ENCODE data around the gene VAV3.
"Not testable (repeated sequence)": the region's sequence is repeated elsewhere in the genome, so short reads cannot be mapped to it uniquely, and the experiment has no call there.

The VAV3 gene

GRCh38 chr1:107965110-107965991 lies at the start of gene VAV3:
VAV3 (minus strand) TSS chr1:107965180; CDS start chr1:107964869, 311 bp downstream.
- DNase-seq, result peak; percentile 60

GRCh38 chr1:108012553-108012952 lies 47.6 kb upstream of the VAV3 start:
- DNase-seq, result no peak

- DNase-seq, result no peak
These were observed 46.3 kb upstream of the VAV3 start for GRCh38 chr1:108011295-108011694.

GRCh38 chr1:108010581-108010980 lies 45.6 kb upstream of the VAV3 start:
- DNase-seq, result no peak

- no peak for DNase-seq
These were observed 44.7 kb upstream of the VAV3 start for GRCh38 chr1:108009603-108010195.

- no peak for DNase-seq
These were observed 42.6 kb upstream of the VAV3 start for GRCh38 chr1:108007531-108007930.

- DNase-seq, result no peak
These were observed 42.1 kb upstream of the VAV3 start for GRCh38 chr1:108007070-108007469.

- DNase-seq, result not testable (repeated sequence)
These were observed 39.9 kb upstream of the VAV3 start for GRCh38 chr1:108004919-108005318.

GRCh38 chr1:108000620-108001111 lies 35.7 kb upstream of the VAV3 start:
- no peak for DNase-seq

GRCh38 chr1:108000184-108000583 lies 35.2 kb upstream of the VAV3 start:
- DNase-seq, result no peak

- DNase-seq, result no peak
These were observed 32.9 kb upstream of the VAV3 start for GRCh38 chr1:107997866-107998265.

- no peak for DNase-seq
These were observed 28.9 kb upstream of the VAV3 start for GRCh38 chr1:107993920-107994319.

- DNase-seq, result no peak
These were observed 27.4 kb upstream of the VAV3 start for GRCh38 chr1:107992347-107992746.

GRCh38 chr1:107991371-107992066 lies 26.5 kb upstream of the VAV3 start:
- DNase-seq, result no peak

- DNase-seq, result no peak
These were observed 25.6 kb upstream of the VAV3 start for GRCh38 chr1:107990606-107991005.

- DNase-seq, result no peak
These were observed 16.3 kb upstream of the VAV3 start for GRCh38 chr1:107981277-107981676.

- no peak for DNase-seq
These were observed 14.9 kb upstream of the VAV3 start for GRCh38 chr1:107979926-107980325.

GRCh38 chr1:107979088-107979487 lies 14.1 kb upstream of the VAV3 start:
- DNase-seq, result no peak

- no peak for DNase-seq
These were observed 11.9 kb upstream of the VAV3 start for GRCh38 chr1:107976836-107977235.

GRCh38 chr1:107976431-107976830 lies 11.5 kb upstream of the VAV3 start:
- DNase-seq, result no peak

GRCh38 chr1:107975851-107976250 lies 10.9 kb upstream of the VAV3 start:
- DNase-seq, result no peak

GRCh38 chr1:107974090-107974489 lies 9.1 kb upstream of the VAV3 start:
- DNase-seq, result no peak

GRCh38 chr1:107972391-107973180 lies 7.6 kb upstream of the VAV3 start:
- DNase-seq, result no peak

Data from activated naive CD4-positive, alpha-beta T cell treated with Interleukin-2 at 50 U/mL for 16 hours (primary cell).